GM18909 (cell line): ENCODE data around the gene POU4F2.

Experiments used
- ATAC-seq: cut with Tn5 transposase; IDR thresholded peaks from one replicate; pipeline ENCODE4 v1.9.1; 2021; ENCODE audit warnings: mild to moderate bottlenecking; ENCODE audit not compliant: unreplicated experiment, poor library complexity

POU4F2 gene, protein sequence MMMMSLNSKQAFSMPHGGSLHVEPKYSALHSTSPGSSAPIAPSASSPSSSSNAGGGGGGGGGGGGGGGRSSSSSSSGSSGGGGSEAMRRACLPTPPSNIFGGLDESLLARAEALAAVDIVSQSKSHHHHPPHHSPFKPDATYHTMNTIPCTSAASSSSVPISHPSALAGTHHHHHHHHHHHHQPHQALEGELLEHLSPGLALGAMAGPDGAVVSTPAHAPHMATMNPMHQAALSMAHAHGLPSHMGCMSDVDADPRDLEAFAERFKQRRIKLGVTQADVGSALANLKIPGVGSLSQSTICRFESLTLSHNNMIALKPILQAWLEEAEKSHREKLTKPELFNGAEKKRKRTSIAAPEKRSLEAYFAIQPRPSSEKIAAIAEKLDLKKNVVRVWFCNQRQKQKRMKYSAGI

DNA sequence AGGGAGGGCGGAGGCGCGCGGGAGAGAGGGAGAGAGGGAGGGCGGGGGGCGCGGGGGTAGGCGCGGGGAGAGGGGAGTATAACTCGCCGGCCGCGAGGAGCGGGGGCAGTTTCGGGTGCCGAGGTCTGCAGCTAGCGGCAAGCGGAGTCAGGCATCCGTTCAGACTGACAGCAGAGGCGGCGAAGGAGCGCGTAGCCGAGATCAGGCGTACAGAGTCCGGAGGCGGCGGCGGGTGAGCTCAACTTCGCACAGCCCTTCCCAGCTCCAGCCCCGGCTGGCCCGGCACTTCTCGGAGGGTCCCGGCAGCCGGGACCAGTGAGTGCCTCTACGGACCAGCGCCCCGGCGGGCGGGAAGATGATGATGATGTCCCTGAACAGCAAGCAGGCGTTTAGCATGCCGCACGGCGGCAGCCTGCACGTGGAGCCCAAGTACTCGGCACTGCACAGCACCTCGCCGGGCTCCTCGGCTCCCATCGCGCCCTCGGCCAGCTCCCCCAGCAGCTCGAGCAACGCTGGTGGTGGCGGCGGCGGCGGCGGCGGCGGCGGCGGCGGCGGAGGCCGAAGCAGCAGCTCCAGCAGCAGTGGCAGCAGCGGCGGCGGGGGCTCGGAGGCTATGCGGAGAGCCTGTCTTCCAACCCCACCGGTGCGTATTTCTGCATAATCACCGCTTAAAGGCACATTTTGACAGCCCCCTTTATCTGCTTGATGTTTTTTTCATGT lies at the start of gene POU4F2:
TSS of gene POU4F2 (plus strand) at position 108 of the 720 bp plus-strand sequence. CDS start at position 356, 248 bp downstream.
- ATAC-seq = no peak

DNA sequence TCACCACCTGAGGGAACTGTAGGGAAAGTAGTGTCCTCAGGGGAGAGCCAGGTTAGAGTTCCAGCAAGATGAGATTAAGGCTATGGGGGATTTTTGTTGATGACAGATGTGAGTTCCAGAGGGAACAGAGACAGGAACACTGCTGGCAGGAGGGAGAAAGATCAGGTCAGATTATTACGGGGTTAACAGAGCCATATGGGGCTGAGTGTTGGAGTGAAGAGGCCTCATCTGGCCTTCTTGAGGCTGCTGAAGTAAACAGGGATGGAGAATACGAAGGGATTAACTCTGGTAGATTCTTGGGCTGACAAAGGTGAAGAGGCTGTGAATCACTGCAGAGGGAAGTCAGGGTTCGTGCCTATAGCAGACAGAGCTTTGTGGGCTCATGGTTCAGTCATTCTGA lies 47.9 kb upstream of the POU4F2 start:
- no peak for ATAC-seq

DNA sequence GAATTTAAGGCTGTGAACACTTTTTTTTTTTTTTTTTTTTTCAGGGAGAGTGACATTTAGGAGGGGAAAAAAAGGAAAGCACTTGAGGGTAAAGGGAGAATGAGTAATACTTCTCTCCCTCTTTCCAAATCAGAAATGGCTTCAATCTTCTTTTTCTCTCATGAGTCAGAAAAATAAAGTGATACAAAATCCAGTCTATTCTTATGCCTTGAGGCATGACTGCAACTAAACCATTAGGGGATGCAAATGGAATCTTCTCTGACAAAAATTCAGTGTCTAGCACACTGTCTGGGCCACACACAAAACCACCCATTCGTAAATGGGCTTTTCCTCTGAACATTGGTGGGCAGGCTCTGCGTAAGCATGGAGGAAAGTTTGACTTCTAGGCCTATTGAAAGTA lies 46.7 kb upstream of the POU4F2 start:
- ATAC-seq = no peak

DNA sequence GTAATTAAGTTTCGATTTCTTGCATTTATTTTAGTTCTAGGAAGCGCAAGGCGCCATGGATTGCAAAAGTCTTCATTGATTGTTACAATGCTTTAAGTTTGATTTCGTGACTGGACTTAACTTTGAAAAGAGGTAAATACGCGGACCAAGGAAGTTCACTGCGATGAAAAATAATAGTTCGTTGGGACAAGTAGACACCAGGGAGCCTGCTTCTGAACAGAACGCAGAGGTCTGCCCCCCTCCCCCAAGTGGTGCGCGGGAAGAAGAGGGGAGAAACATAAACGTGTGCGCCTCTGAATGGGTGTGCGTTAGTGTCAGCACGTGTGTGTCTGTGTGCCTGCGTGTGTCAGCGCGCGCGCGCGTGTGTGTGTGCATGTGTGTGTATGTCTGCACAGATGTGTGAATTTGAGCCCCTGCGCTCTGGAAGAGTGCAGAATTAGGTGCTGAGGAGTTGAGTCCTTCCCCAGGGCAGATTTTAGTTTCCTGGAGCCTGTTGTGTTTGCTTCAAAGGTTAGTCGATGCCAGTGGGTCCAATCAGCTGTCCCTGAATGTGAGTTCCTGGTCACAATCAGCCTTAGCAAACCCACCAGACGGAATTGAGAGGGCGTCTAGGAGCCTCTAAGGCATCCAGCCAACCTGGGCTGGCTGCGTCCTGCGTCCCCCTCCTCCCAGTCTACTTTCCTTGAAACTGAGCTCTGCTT lies 5.8 kb upstream of the POU4F2 start:
- no peak for ATAC-seq

DNA sequence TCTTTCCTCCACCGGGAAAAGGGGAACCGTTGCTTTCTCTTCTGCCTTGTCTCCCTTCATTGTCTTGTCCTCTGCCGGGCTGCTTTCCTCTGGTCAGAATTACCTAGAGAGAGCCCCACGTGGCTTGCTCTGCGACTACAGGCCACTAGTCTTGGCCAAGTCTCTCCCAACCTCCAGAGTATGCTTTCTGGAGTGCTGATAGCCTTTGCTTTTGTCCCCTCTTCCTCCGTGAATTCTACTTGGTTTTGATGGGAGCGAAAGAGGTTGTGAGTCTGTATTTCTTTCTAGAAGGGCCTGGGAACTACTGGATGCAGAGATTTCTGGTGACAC lies 5.3 kb upstream of the POU4F2 start:
- no peak for ATAC-seq

DNA sequence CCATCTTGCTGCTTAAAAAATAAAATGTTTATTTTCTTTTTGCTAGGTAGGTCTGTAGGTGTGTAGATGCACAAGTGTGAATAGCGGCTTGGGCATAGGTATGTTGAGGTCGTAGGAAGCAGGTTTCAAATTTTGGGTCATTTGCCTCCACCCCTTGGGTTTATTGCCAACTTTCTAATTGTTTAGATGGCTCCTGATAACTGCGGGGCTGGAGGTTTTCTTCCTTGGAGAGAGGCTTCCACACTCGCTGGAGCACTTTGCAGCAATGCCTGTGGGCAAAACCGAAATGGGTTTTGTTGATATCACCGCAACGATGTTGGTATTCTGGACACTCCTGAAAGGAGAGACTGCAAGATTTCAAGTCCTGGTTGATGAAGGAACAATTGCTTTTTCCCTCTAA lies 3.9 kb upstream of the POU4F2 start:
- no peak for ATAC-seq

DNA sequence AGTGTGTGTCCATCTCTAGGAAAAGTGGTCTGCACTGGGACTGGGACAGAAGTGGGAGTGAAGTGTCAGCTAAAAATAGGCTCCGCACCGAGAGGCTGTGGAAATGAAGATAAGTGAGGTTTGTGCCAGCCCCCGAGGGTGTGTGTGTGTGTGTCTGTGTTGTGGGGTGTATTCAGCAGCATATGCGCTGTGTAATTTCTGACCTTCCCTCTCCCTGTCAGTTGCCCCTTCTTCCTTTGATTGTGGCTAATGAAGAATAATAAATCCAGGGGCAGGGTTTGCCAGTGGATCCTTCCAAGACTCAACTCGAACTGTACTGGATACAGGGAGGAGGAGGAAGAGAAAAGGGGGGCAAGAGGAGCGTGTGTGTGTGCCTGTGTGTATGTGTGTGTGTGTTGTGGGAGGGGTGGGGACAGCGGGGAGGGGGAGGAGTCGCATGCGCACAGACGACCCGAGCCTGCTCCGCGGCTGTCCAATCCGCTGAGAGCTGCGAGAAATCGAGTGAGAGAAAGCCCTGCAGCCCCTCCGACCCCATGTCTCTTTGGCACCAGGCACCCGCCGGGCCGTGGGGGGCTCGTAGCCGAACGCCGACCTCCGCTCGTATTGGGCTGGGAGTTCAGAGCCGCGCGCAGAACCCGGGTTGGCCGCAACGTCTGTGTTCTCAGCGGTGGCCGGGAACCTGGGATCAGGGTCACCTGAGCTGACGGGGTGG lies 916 bp upstream of the POU4F2 start:
- ATAC-seq = no peak

DNA sequence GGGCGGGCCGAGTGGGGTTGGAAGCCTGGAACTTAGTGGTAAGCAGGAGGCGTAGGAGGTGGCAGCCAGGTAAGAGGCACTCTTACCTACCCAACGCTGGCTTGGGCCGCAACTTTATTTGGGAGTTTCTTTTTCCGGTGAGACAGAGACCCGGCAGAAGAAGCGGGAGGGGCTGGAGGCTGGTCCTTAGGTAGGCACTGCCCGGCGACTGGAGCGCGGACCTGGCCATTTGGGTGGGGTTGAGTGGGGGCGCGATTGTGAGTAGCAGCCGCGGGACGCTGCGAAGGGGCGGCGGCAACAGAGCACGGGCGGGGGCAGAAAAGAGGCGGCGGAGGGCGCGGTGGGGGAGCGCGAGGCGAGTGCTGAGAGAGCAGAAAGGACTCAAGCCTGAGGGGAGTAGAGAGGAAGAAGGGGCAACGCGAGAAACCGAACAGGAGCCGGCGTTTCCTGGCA lies 334 bp upstream of the POU4F2 start:
- no peak for ATAC-seq

DNA sequence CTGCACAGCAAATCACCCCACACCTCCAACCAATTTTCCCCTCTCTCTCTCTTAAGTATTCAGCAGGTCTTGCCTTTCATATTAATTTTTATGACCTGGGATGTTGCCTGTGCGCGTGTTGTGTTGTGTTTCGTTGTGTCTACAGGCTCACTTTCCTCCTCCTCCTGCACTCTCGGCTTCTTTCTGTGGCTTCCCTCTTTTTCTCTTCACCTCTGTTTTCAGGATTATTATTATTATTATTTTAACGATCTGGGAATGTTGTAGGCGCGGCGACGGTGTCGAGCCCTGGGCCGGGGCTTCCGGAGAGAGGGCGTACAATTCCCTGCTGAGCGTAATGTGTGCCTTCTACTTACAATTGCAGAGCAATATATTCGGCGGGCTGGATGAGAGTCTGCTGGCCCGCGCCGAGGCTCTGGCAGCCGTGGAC lies 826 bp downstream of the POU4F2 start:
- no peak for ATAC-seq

DNA sequence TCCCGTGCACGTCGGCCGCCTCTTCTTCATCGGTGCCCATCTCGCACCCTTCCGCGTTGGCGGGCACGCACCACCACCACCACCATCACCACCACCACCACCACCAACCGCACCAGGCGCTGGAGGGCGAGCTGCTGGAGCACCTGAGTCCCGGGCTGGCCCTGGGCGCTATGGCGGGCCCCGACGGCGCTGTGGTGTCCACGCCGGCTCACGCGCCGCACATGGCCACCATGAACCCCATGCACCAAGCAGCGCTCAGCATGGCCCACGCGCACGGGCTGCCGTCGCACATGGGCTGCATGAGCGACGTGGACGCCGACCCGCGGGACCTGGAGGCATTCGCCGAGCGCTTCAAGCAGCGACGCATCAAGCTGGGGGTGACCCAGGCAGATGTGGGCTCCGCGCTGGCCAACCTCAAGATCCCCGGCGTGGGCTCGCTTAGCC lies 1.4 kb downstream of the POU4F2 start:
- no peak for ATAC-seq

DNA sequence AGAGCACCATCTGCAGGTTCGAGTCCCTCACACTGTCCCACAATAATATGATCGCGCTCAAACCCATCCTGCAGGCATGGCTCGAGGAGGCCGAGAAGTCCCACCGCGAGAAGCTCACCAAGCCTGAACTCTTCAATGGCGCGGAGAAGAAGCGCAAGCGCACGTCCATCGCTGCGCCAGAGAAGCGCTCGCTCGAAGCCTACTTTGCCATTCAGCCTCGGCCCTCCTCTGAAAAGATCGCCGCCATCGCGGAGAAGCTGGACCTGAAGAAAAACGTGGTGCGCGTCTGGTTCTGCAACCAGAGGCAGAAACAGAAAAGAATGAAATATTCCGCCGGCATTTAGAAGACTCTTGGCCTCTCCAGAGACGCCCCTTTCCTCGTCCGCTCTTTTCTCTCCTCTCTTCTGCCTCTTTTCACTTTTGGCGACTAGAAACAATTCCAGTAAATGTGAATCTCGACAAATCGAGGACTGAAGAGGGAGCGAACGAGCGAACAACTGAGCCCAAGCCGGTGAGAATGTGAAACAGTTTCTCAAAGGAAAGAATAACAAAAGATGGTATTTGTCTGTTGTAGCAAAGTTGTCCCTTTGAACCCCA lies 1.9 kb downstream of the POU4F2 start:
- no peak for ATAC-seq

DNA sequence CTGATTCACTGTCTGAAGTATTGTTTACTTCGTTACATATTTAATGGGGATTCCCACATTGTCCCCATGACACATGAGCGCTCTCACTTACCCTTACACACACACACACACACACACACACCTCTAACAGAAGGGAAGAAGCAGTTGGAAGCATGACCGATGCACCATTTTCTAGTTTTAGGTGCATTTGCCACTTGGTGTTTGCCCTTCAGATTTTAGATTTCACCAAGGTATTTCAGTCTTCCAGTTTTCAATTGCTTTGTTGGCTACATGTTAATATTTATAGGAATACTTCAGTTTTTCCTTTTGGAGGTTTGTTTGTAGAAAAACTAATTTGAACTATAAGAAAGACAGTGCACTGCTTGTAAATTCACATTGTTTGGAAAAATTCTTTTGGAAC lies 3.1 kb downstream of the POU4F2 start:
- no peak for ATAC-seq

DNA sequence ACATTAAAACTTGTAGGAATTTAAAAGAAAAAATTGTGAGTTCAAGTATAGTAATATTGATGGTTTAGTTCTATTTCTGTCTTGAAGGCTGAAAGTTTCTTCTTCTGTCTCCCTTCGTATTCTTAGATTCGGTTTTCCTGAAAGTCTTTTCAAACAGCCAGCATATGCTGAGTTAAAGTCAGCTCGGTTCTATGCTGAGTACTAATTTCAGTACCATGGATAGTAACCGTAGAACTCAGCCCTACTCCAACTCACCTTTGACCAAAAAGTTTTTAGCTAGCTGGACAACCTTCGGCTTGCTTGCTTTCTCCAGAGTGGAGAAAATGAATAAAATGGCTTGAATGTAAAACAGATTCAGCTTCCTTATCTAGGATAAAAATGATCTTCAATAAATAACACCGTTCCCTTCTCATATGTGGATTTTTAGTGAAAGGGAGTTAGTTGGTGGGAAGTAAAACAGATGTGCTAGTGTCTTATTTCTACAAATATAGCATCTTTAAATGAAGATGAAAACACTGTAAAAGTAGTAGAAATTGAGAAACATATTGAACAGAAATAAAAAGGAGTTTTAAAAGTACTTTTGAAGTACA lies 5.2 kb downstream of the POU4F2 start:
- no peak for ATAC-seq

DNA sequence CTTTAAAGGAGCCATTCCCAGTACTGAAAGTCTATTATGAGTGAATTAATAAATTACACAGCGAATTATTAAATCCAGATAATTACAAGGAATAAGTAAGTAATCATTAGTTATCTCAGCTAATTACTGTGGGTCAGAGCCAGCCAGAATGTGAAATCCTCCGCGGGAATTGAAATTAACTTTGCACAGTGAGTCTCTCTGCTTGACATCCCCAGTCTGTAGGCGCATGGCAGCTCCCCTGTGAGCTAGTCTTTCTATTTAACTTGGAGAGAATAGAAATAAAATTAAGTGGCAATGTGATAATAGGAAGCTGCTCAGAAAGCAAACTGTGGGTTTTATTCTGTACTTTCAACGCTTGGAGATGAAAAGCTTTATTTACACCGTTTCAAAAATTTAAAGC lies 7.2 kb downstream of the POU4F2 start:
- no peak for ATAC-seq

DNA sequence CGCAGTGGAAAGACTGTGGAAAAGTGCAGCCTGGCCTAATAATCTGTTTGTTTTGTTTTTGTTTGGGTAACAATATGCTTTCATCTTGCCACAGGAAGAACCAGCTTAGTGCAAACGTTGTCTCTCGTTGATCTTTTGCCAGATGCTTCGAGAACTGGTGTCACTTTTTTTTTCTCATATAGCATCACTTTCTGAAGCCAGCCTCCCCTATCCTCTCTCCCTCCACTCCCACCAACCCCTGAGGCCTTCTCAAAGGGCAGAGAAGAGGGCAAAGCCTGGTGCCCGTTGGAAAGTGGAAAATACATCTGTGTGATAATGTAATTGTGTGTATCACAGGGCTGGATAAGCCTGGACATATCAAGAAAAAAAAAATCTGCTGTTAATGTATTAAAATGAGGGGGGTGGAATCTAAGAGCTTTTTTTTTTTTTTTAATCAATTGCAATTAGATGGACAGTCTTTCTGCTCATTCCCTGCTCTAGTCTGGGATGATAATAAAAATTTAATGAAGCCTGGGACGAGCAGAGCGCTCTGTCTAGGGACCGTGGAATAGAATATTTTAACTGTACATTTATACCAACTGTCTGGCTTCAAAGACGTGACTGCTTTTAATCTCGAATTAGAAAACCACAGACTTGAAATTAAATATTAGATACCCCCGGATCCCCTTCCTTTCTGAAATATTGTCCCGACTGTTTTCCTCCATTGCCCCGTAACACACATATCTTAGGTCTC lies 8.1 kb downstream of the POU4F2 start:
- no peak for ATAC-seq

DNA sequence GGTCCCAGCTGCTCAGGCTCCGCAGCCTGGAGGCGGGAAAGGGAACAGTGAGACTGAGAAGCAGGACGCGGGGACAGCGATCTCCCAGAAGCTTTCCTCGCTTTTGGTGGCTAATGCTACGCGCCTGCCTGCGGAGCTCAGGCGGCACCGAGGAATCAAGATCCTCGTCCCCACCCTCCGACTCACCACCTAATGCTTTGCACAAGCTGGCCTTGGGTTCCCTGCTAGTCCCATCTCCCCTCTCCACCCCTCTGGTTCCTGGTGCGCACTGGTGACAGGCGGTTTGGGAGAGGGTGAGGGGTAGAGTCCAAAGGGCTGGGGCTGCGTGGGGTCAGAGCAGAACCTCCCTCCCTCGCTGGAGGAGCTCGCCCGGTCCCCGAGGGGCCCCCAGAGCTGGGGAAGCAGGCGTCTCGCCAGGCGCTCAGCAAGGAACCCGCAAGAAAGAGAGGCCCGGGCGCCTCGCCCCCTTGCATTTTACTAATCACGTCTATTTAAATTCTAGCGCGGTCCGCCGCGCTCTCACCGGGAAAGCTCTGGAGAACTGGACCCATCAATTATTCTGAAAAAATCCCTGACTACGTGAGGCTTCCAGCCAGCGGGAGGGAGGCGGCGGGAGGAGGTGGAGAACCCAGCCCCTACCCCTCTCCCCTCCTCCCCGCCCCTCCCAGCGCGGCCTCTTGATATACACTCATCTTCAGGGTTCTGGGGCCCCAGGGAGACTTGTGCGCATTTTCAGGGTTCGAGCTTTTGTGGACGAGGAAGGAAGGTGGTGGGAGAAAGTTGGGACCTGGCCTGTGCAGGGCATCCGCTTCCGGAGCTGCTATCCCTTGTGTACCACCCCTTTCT lies 9.1 kb downstream of the POU4F2 start:
- no peak for ATAC-seq

DNA sequence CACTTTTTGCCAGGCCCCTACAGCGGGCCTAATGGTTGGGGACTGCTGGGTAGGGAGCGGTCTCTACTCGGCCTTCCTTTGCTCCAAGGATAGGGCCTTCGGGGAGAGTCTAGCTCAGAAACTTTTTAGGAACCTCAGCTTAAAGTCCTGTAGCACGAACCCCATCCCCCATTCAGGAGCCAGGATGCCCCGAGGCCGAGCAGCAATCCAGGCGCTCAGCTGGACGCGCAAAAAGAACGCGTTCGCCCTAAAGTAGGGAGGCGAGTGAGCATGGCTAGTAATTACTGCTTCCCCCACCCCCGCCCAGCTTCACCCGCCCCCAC lies 9.7 kb downstream of the POU4F2 start:
- no peak for ATAC-seq

DNA sequence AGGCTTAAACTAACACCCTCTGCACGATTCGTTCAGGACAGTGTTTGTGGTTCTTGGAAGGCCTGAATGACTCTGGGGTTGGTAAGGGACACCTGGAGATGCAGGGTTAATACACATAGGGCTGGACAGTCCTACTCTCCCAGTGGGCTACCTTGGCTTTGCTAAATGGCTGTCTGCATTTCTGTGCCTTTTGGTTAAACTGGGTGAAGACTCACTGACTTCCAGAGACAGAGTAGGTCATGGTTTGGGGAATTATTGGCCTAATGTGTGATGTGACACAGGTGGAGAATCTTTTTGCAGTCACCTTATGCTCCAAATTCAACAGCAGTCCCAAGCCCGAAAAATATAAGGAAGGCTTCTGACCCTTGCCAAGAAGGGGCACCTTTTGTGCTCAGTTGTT lies 10.5 kb downstream of the POU4F2 start:
- ATAC-seq = no peak
